Panc1 (cell line): ENCODE data around the gene ACP2. TPM values are rescaled to one million over a fixed set of nuclear protein-coding genes. Genes with fewer than 3 reads are reported as not detected.
"Not testable (repeated sequence)": the region's sequence is repeated elsewhere in the genome, so short reads cannot be mapped to it uniquely, and the experiment has no call there.

ENCODE experiments used
- ATAC-seq: fragments of 200-7000 bp; cut with Tn5 transposase; 2 replicates; pipeline ENCODE4 v1.9.1; 2020; ENCODE audit warnings: mild to moderate bottlenecking, moderate library complexity
- BruUV-seq: library from RNA; stranded (reverse); fragments of 400-500 nt; replicated peaks from 2 replicates; lab custom pipeline; 2021; lab: Mats Ljungman, UMichigan
- CTCF ChIA-PET: fragments of 300-600 bp; sonication (Branson Sonifier 250); formaldehyde crosslinking; loops from one replicate; lab custom pipeline; 2022; ENCODE audit warnings: antibody characterized with exemption; lab: Charles Lee
- POLR2A ChIA-PET: fragments of 300-600 bp; sonication (Branson Sonifier 250); formaldehyde crosslinking; loops from one replicate; lab custom pipeline; 2022; ENCODE audit warnings: antibody characterized with exemption; lab: Charles Lee
- DNase-seq: peaks from one replicate; pipeline ENCODE4 v3.0.0-alpha.2; 2010; ENCODE audit warnings: low read depth, low spot score
- H3K27ac ChIP-seq: 2 replicates; pipeline ENCODE4 v1.5.1; 2011; ENCODE audit warnings: mild to moderate bottlenecking, low read length, inconsistent platforms
- H3K27me3 ChIP-seq: fragments of 200-500 bp; sonication (Bioruptor generic); 2 replicates; pipeline ENCODE4 v1.6.0; 2014; ENCODE audit warnings: low read length, inconsistent platforms; ENCODE audit not compliant: control insufficient read depth, insufficient read depth
- H3K36me3 ChIP-seq: fragments of 200-500 bp; sonication (Bioruptor generic); 2 replicates; pipeline ENCODE4 v1.5.1; 2014; ENCODE audit warnings: inconsistent platforms, mild to moderate bottlenecking, low read length, moderate library complexity; ENCODE audit not compliant: control insufficient read depth, insufficient read depth
- H3K4me1 ChIP-seq: 2 replicates; pipeline ENCODE4 v1.5.1; 2011; ENCODE audit warnings: inconsistent platforms, mild to moderate bottlenecking, low read length, moderate library complexity; ENCODE audit not compliant: control insufficient read depth, insufficient read depth
- H3K4me3 ChIP-seq, 2 experiments: 2 replicates each; pipeline ENCODE4 v1.5.1; 2011 to 2012; ENCODE audit warnings: low read depth in 2 of 2, low read length in 2 of 2, mild to moderate bottlenecking in 2 of 2, inconsistent platforms in 1 of 2, moderate library complexity in 1 of 2
- H3K9me3 ChIP-seq: fragments of 200-500 bp; sonication (Bioruptor generic); 2 replicates; pipeline ENCODE4 v1.5.1; 2014; ENCODE audit warnings: low read depth, mild to moderate bottlenecking, inconsistent platforms, low read length, moderate library complexity; ENCODE audit not compliant: control insufficient read depth, insufficient read depth
- CTCF ChIP-seq: fragments of 450-650 bp; IDR thresholded peaks from 2 replicates; pipeline ENCODE4 v1.5.1; 2017; ENCODE audit warnings: mild to moderate bottlenecking
- POLR2AphosphoS5 ChIP-seq: IDR thresholded peaks from 2 replicates; pipeline ENCODE4 v1.6.1; 2012; ENCODE audit warnings: mild to moderate bottlenecking, low read depth, low read length, moderate library complexity
- SIN3A ChIP-seq: IDR thresholded peaks from 2 replicates; pipeline ENCODE4 v1.6.1; 2012; ENCODE audit warnings: low read depth, mild to moderate bottlenecking, low read length, moderate library complexity, borderline replicate concordance; ENCODE audit not compliant: insufficient read depth
- TCF7L2 ChIP-seq: IDR thresholded peaks from 2 replicates; pipeline ENCODE4 v1.6.1; 2011; ENCODE audit warnings: mild to moderate bottlenecking, low read depth, low read length, inconsistent platforms
- in situ Hi-C: cut with HindIII; loops from 2 replicates; pipeline ENCODE4 v1.10.0; 2016; ENCODE audit warnings: low sequenced_read_pairs, low pct_unique_long_range_greater_than_20kb
- intact Hi-C: fragments of 100-400 bp; cut with micrococcal nuclease; formaldehyde crosslinking; loops from one replicate; pipeline ENCODE4 v1.10.0; 2022; ENCODE audit not compliant: unreplicated experiment
- total RNA-seq: library from RNA; stranded (reverse); gene quantifications from one replicate; pipeline ENCODE4 v1.2.1, GENCODE V29; 2021; ENCODE audit not compliant: unreplicated experiment
- TF ChIP-seq, protein P1 (sequence below), 2 experiments: IDR thresholded peaks; 2 replicates each; pipeline ENCODE4 v1.6.1; 2011 to 2012; ENCODE audit warnings: low read depth in 2 of 2, control low read depth in 1 of 2, low read length in 1 of 2, mild to moderate bottlenecking in 1 of 2, moderate library complexity in 1 of 2; ENCODE audit not compliant: insufficient read depth in 1 of 2

ACP2 gene
- total RNA-seq, 1 experiment from 2014 or later = 28.4 TPM

- BruUV-seq = no TSS peak
- no peak for DNase-seq
- no peak overlapping the region for H3K27ac ChIP-seq
- no peaks in the 10 kb centered on the region for H3K36me3 ChIP-seq
- no peak for ATAC-seq
- intact Hi-C loops = no loop called here
- ChIA-PET CTCF (no interaction called here), POLR2A (no interaction called here)
- no peaks in the 10 kb centered on the region for H3K4me1 ChIP-seq
- H3K27me3 ChIP-seq = no peaks in the 10 kb centered on the region
- in situ Hi-C loops = no loop called here
- TF ChIP-seq POLR2AphosphoS5 = no peak
- TF ChIP-seq CTCF = no peak
- TF ChIP-seq TCF7L2 = no peak
- TF ChIP-seq, protein P1, sequence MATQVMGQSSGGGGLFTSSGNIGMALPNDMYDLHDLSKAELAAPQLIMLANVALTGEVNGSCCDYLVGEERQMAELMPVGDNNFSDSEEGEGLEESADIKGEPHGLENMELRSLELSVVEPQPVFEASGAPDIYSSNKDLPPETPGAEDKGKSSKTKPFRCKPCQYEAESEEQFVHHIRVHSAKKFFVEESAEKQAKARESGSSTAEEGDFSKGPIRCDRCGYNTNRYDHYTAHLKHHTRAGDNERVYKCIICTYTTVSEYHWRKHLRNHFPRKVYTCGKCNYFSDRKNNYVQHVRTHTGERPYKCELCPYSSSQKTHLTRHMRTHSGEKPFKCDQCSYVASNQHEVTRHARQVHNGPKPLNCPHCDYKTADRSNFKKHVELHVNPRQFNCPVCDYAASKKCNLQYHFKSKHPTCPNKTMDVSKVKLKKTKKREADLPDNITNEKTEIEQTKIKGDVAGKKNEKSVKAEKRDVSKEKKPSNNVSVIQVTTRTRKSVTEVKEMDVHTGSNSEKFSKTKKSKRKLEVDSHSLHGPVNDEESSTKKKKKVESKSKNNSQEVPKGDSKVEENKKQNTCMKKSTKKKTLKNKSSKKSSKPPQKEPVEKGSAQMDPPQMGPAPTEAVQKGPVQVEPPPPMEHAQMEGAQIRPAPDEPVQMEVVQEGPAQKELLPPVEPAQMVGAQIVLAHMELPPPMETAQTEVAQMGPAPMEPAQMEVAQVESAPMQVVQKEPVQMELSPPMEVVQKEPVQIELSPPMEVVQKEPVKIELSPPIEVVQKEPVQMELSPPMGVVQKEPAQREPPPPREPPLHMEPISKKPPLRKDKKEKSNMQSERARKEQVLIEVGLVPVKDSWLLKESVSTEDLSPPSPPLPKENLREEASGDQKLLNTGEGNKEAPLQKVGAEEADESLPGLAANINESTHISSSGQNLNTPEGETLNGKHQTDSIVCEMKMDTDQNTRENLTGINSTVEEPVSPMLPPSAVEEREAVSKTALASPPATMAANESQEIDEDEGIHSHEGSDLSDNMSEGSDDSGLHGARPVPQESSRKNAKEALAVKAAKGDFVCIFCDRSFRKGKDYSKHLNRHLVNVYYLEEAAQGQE (IDR thresholded peaks at IDR 0.05; ENCODE audit: insufficient read depth in 1 of 2, low read depth in 2 of 2, low read length in 1 of 2) = no peak
- no peak overlapping the region for H3K4me3 ChIP-seq
- no peaks in the 10 kb centered on the region for H3K9me3 ChIP-seq
These were observed 46.0 kb downstream of the ACP2 start for GRCh38 chr11:47202576-47202975.

DNA sequence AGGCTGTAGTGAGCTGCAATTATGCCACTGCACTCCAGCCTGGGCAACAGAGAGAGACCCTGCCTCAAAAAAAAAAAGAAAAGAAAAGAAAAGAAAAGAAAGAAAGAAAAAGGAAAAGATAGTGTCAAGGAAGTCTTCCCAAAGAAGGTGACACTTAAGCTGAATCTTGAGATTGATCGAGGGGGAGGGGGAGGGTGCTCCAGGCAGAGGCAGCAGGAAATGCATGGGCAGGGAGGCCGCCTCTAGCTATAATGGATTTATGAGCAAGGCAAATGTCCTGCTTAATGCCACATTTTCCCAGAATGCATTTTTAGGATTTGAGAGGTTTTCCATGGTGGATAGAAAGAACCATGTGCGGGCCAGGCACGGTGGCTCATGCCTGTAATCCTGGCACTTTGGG, 47.6 kb downstream of the ACP2 start:
- CTCF ChIA-PET = interaction anchor here (0.6 kb wide), 1 partner anchor 59 kb away, joined by 4 read pairs; no protein-coding TSS in a partner anchor
- DNase-seq (no peak), ATAC-seq (no peak)
- Histone ChIP-seq H3K4me3 (no peak overlapping the region), H3K27ac (no peak overlapping the region), H3K36me3 (no peaks in the 10 kb centered on the region), H3K27me3 (no peaks in the 10 kb centered on the region), H3K4me1 (no peaks in the 10 kb centered on the region), H3K9me3 (no peaks in the 10 kb centered on the region)
- intact Hi-C loops = no loop called here
- TF ChIP-seq POLR2AphosphoS5 (no peak), TCF7L2 (no peak), SIN3A (no peak), CTCF (no peak)
- TF ChIP-seq, protein P1 (IDR thresholded peaks at IDR 0.05; ENCODE audit: insufficient read depth in 1 of 2, low read depth in 2 of 2, low read length in 1 of 2) = no peak
- in situ Hi-C loops = no loop called here
- POLR2A ChIA-PET = interaction anchor here (0.7 to 0.9 kb wide), 2 partner anchors 9 to 13 kb away, joined by 9 to 21 read pairs; no protein-coding TSS in a partner anchor
- no TSS peak for BruUV-seq

- POLR2A ChIA-PET, H3K4me1 ChIP-seq, H3K27ac ChIP-seq, BruUV-seq, H3K27me3 ChIP-seq, DNase-seq, CTCF ChIA-PET, H3K9me3 ChIP-seq, H3K4me3 ChIP-seq, ATAC-seq, intact Hi-C loops, H3K36me3 ChIP-seq, in situ Hi-C loops: not testable (repeated sequence)
These were observed 50.5 kb downstream of the ACP2 start for GRCh38 chr11:47198161-47198560.
